ENCODE results near the gene PRKCH. TPM values are rescaled to one million over a fixed set of nuclear protein-coding genes. Genes with fewer than 3 reads are reported as not detected.

Gene PRKCH
- 3.6 and 3.8 TPM in 2 replicates for total RNA-seq (2014; rRNA removed; shearing (Covaris generic))

DNA sequence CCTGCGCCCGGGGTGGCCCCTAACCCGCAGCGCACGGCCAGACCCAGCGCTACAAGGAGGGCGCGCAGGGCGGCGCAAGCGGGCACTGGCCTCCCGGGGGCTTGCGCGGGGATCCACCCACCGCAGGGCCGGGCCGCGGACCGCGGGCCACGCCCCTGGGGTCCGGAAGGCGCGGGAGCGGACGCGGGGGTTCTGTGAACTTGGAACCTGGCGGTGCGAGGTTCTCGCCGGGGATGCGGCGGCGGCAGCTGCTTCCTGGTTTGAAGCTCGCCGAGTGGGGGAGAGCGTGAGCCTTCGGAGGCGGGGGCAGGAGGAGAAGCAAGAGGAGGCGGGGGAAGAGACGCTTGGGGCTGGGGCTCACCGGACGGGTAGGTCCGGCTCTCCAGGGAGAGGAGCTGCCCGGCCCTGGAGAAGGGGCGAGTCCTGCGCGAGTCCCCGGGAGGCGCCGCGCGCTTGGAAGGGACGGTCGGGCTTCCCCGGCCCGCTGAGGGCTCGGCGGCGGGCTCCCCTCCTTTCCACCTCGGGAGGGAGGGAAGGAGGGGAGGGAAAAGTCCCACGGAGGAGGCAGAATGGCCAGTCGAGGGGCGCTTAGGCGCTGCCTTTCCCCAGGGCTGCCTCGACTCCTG is at the start of gene PRKCH:
Gene PRKCH, plus strand, starts transcription at position 195 of the 626 bp plus-strand sequence. CDS start 523 bp downstream, outside the sequence.
- DNase-seq (ENCODE audit: low read depth): peak; percentile 17

DNA sequence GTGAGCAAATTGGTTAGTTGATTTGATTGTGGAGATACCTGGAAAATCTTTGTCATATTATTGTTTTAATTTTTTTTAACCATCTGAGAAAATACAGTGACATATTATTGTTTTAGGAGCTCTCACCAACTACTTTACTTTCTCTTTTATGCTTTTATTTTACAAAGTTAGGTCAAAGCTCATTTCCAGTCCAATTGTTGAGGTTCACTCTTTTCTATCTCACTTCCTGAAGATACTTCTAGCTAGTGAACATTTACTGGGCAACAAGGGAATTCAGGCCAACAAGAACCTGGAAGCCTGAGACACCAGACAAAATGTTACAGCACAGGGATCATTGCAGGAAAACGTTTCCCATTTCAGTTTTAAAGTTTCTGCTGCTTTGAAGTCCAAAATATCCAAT is 44.1 kb upstream of the PRKCH start:
- DNase-seq (ENCODE audit: low read depth): no peak

DNA sequence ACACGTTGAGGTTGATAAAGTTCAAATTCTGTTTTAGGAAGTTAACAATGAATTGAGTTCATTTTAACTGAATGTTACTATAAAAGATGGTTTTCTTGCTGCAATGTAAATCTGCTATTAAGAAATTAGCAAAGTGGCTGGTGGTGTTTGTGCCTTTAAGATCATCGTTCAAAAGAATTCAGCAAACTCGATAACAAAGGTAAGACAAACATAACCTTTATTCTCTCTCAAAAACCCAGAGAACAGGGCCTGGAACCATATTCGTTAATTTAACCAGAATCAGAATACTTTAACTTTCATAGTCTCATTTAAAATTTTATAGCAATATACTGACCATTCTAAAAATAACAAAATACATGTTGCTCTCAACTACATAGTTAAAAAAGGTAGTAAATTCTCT is 43.6 kb upstream of the PRKCH start:
- no peak for DNase-seq (ENCODE audit: low read depth)

DNA sequence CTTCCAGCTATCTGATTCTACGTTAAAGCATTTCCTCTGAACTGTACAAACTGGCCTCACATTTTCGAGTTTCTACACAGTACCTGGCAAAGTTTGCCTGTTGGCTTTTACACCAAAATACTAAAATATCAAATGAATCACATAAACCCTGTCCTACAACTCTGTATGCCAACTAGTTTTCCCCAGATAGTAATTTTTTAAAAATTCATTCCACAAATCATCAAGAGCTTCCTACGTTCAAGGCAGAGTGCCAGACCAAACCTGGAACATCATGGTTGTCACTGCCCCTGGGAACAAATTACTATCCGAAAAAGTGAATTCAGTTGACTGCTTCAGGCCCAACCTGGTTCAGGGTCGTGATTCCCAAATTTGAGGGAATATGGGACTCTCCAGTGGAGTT is 42.3 kb upstream of the PRKCH start:
- DNase-seq (ENCODE audit: low read depth): no peak

DNA sequence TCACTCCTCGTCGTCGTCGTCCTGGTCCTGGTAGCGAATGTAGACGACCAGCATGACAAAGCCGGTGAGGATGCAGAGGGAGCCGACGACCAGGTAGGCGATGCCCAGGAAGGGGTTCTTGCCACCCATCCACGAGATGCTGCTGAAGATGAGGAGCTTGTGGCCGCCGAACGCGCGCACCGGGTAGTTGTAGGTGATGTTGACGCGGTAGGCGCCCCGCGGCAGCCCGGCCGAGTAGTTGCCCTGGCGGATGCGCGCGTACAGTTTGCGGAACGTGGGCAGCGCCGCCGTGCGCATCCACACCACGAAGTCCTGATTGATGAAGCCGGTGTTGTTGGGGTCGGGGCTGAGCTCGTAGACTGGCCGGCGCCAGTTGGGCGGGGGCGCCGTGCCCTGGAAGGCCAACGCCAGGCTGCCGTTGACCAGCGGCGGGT is 41.3 kb upstream of the PRKCH start:
- no peak for DNase-seq (ENCODE audit: low read depth)

DNA sequence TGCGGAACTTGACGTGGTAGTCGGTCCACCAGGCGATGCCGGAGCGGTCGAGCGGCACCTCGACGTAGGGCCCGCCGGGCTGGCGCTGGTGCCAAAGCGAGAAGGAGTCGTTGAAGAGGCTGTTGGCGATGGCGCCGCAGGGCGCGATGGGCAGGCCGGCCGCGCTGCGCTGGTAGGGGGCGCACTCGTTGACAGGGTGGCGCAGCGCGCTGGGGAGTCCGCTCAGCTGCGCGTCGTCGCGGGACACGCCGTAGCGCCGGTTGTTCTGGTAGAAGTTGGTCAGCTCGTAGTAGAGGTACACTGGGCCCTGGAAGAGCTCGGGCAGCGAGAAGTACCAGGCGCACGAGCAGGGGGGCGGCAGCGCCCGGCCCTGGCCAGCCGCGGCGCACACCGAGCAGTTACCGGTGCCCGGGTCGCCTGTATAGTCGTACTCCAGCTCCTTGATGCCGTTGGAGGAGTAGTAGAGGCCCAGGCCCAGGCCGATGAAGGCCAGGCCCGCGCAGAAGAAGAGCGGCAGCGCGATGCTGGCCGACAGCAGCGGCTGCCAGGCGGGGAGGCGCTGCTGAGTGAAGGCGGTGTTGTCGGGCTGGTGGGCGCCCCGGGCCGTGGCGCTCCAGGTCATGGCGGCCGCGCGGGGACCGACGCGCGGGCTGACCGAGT is 40.7 kb upstream of the PRKCH start:
- DNase-seq (ENCODE audit: low read depth): no peak

DNA sequence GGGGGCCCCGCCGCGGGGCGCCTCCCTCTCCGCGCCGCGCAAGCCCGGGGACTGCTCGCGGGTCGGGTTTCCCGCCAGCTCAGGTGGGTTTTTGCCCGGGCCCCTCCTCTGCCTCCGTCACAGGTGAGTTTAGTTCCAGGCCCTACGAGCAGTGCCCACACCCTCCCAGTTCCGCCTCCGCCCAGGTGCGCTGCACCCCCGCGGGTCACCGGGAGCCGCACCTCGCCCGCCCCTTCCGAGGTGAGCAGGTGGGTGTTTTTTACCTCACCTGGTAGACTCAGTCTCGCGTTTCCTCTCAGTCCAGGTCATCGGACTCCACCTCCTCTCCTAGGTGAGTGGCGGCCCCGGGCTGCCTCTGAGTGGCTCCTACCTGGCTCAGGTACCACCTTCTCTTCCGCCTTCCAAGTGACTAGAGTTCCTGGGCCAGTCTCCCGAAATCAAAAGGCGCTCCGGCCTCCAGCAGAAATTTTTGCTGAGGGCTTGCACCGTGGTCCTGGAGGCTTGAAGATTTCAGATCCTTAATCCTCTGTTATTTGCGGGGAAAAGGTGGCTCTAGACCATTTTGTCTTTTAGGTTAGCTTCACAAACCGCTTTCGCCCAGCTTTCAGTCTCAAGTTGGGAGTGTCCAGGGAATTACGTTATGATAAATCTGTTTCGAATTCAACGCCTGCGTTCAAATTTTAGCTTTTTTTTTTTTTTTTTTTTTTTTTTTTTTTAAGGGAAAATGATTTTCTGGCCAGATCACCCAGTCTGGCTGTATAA is 40.0 kb upstream of the PRKCH start, which contains the start of gene TMEM30B:
Gene TMEM30B, minus strand, starts transcription at position 153 of the 762 bp plus-strand sequence. CDS start 191 bp downstream, outside the sequence.
- no peak for DNase-seq (ENCODE audit: low read depth)

DNA sequence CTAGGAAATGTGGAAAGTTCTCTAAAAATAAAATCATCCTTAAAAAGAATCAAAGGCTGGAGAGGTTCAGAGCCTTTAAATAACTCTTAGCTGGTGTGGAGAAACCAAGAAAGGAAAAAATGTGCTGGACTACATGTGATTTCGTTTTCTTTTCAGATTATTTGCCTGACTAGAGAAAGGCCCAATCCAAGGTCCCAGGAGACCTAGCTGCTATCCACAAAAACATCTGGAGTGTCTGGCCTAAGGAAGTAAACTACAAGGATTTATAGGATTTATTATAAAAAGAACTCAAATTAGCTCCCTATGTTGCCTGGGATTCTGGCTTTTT is 39.5 kb upstream of the PRKCH start:
- no peak for DNase-seq (ENCODE audit: low read depth)

DNA sequence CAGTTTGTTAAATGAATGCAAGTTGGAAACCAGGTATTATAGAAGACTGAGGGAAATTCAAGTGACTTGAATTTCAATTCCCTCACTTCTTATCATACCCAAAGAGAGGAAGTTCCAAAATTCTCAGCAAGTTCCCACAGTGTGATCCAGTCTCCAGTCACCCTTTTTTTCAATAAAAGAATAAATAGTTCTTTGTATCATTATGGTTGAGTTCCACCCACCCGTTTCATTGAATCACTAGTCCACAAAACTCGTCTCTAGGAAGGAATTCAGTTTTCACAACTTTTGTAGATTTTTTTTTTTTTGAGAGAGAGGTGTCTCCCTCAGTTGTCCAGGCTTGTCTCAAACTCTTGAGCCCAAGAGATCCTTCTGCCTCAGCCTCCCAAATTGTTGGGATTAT is 38.6 kb upstream of the PRKCH start:
- no peak for DNase-seq (ENCODE audit: low read depth)

DNA sequence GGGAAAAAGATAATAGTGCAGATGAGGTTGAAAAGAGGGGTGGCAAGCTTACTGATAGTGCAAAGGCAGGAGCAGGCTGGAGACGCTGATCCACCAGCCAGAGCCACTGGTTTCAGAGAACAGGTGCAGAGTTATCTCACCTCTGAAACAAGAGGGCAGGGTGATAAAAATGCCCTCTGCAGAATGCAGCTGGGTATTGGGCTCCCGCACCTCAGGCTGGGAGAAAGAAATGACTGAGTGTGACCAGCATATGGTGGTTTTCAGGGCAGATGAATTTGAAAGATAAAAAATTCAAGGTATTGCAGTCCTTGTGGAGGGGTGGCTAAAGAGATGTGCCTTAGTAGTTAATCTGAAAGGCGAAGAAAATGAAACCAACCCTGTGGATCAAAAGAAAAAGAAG is 37.4 kb upstream of the PRKCH start:
- no peak for DNase-seq (ENCODE audit: low read depth)

DNA sequence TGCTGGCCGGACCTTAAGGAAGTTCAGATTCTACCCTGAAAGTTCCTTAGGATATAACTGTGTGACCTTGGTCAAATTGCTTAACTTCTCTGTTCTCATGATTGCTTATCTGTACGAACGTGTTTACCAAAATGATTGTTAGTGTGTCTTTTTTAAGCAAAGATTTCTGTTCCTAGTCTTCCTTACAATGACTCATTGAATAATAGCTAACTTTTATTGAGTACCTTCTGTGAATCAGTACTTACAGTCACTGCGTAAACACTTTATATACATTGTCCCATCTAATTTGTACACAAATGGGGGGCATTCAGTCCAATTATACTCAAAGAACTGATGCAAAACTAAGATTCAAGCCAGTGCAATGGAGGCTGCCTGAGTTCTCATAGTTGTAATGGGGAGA is 36.0 kb upstream of the PRKCH start:
- DNase-seq (ENCODE audit: low read depth): no peak

DNA sequence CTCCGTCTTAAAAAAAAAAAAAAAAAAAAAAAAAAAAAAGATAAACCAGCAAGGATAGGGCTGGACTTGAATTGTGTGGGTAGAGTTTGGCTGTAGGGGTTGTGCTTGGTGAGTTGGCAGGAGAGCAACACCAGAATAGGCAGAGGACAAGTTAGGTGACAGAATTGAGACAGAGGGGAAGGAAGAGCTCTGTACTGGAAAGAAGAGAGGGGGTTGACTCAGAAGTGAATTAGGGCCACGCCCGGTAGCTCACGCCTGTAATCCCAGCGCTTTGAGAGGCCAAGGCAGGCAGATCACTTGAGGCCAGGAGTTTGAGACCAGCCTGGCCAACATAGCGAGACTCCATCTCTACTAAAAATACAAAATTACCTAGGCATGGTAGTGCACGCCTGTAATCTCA is 34.2 kb upstream of the PRKCH start:
- no peak for DNase-seq (ENCODE audit: low read depth)

DNA sequence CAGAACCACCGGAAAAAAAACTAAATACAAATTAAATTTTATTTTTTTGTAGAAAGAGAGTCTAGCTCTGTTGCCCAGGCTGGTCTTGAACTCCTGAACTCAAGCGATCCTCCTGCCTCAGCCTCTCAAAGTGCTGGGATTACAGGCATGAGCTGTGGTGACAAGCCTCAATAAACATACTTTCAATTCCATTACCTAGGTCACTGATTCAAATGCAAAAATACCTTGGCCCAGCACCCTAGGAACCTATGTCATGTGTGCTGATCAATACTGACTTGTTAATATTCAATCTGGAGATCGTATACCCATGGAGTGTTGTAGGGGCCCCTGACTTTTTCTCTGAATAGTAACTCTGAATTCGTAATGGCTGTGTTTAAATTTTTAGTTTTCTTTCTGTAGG is 33.2 kb upstream of the PRKCH start:
- DNase-seq (ENCODE audit: low read depth): no peak

DNA sequence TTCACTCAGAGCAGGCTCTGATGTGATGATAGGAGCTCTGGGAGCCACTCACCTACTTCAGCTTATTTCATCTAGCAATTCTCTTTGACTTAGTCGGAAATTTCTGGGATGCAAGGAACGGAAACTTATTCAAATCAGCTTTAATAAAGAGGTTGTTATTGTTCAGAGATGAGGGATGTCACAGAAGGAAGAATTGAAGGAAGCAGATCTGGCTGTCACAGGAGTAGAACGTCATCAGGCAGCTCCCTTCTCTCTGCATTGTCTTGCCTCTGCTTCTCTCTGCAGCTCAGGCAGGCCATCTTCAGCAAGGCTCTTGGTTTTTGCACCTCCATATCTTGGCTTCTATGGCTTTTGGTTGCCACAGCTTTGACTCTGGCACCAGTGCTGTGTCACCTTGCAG is 32.7 kb upstream of the PRKCH start:
- DNase-seq (ENCODE audit: low read depth): no peak

DNA sequence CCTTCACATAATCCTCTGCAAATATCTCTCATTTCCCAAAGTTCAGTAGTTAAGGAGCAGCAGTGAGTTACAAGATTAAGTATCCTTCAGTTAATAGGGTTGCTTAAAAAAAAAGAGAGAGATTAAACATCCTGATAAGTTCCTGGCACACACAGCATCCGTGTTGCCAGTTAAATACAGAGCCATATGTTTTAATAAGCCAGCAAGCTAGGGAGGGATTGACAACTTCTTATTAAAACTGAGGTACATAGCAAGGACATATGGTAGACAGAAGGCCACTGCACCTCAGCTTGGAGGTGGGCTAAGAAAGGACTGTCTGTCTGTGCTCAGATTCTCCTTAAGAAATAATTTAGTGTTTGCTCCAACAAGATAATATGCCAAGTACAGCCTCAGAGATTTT is 30.7 kb upstream of the PRKCH start:
- no peak for DNase-seq (ENCODE audit: low read depth)

DNA sequence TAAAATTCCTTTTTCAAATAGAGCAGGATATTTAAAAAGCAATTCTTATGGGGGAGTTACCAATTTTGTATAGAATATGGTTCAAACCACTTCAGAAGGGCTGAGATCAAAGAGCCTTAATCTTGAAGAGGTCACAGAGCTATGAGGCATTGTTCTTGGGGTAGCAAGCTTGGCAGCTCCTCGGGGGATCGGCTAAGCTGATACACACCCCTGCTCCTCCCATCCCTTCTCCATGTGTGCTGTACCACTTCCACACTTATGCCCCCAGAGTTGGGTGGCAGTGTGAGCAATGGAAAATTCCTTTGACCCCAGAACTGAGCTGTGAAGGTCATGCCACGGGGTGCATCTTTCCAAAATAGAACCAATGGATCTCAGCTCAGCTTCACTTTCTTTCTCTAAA is 25.2 kb upstream of the PRKCH start:
- no peak for DNase-seq (ENCODE audit: low read depth)

DNA sequence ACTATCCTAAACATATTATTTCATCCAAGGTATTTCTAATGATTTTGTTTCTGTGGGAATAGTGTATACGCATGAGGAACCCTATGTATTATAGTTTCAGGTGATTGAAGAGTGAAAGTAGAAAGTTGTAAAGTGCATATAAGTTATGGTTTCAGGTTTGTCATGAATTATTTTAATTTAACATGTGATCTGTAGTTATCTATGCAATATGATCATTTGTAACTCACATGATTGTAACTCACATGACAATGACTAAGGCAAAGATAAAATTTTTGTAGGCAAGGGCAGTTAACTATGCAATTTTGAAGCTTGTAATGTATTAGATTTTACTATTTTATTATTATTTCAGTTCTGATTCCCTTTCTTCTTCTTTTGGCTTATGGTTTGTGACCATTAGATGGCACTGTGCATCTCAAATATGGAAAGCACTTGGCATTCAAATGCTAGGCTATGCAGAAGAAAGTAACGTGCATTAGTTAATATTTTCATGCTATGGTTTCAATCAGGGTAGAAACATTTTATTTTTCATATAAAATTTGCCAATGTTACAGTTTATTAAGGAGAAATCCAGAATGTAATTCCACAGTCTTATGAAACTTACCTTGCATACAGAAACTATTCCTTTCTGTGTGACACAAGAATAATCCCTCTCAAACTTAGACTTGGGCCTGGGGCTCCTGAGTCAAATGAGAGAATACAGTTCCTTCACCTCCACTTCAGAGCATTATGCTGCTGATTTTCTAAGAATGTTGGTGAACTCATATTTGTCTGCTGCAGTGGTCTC is 24.5 kb upstream of the PRKCH start:
- peak; percentile 56 for DNase-seq (ENCODE audit: low read depth)

DNA sequence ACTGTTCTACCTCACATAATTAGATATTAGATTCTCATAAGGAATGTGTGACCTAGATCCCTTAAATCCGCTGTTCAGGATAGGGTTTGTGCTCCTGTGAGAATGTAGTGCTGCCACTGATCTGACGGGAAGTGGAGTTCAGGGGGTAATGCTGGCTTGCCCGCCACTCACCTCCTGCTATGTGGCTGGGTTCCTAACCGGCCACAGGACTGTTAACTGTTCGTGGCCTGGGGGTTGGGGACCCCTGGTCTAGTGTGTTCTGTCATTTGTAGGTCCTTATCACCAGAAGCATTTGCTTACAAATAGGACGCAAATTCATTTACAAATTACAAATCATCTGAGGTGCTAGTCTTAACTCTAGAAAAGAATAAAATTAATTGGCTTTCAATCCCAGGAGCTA is 23.8 kb upstream of the PRKCH start:
- no peak for DNase-seq (ENCODE audit: low read depth)

DNA sequence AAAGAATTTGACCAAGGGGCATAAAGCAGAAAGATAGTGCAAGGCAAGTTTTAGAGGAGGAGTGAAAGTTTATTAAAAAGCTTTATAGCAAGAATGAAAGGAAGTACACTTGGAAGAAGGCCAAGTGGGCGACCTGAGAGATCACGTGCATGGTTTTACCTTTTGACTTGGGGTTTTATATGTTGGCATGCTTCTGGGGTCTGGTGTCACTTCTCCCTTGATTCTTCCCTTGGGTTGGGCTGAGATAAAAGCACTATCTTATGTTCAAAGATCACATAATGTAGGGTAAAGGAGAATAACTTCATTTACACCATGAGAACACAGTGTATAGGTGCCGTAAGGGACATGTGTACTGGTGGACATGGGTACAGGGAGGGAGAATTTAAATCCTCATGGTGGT is 22.6 kb upstream of the PRKCH start:
- no peak for DNase-seq (ENCODE audit: low read depth)

DNA sequence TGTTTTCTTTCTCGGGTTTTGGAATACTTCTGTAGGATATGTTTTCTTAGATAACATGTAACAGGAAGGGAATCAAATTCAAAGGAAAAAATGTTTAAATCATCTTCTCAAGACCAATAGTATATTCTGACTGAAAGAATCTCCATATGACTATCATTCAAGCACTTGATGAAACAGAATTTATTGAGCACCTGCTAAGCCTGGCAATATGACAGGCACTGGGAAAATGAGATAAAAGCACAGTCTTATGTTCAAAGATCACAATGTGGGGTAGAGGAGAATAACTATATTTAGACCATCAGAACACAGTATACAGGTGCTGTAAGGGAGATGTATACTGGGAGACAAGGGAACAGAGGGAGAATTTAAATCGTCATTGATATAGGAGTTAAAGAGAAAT is 21.2 kb upstream of the PRKCH start:
- DNase-seq (ENCODE audit: low read depth): no peak

DNA sequence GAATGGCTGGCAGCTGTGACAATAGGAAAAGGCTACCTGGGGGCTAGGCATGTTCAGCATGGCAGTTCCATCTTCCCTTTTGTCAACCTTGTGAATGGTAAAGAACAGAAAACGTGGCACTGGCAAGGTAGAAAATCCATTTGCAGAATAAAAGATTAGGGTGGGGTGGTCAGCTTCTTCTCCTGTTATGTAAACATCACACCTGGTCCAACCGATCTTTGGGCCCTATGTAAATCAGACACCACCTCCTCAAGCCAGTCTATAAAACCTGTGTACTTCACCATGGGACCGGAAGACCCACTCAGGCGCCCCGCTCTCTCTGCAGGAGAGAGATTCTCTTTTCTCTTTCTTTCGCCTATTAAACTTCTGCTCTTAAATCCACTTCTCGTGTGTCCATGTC is 20.6 kb upstream of the PRKCH start:
- DNase-seq (ENCODE audit: low read depth): no peak

DNA sequence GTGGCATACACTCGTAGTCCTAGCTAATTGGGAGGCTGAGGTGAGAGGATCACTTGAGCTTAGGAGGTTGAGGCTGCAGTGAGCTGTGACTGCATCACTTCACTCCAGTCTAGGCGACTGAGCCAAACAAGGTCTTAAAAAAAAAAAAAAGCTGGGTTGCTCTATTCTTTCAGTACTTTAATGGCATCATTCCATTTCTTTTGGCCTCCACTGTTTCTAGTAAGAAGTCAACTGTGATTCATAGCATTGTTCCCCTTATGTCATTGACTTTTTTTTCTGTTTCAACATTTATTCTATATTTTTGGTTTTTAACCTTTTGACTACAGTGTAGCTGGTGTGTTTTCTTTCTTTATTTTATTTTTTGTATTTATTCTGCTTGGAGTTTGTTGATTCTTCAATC is 16.7 kb upstream of the PRKCH start:
- DNase-seq (ENCODE audit: low read depth): no peak

Data from M059J (cell line).